HG02970 (cell line): Measurements from ENCODE around the gene TNFRSF8.

Experiments
- ATAC-seq: cut with Tn5 transposase; IDR thresholded peaks from one replicate; pipeline ENCODE4 v1.9.1; 2021; ENCODE audit warnings: mild to moderate bottlenecking, moderate library complexity, moderate number of reproducible peaks; ENCODE audit not compliant: unreplicated experiment, low FRiP score

TNFRSF8 gene

GRCh38 chr1:12112711-12113161, 49.6 kb downstream of the TNFRSF8 start:
- ATAC-seq = no peak

DNA sequence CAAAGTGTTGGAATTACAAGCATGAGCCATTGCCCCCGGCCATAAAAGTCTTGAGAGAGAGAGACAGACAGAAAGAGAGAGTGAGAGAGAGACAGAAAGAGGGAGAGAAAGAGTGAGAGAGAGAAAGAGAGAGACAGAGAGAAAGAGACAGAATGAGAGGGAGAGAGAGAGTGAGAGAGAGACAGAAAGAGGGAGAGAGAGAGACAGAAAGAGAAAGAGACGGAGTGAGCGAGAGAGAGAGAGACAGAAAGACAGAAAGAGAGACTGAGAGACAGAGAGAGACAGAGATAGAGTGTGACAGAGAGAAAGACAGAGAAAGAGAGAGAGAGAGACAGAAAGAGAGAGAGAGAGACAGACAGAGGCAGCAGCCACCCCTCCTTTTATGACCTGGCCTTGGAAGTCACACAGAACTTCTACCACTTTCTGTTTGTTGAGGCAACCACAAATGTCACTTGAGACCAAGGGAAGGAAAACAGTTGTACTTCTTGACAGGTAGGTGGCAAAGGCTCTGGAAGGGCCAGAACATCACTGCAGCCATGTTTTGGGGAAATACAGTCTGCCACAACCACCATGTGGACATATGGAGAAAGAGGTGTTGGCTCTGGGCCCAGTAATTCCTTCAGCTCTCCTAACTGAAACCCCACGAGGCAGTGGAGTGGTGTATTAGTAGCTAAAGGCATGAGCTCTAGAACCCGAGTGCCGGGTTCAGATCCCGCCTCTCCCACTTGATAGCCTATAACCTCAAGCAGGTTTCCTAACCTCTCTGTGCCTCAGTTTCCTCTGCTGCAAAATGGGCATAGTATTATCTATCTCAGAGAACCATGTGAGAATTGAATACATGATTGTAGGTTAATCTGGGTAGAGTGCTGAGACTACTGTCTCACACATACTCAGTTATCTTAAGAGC, 50.6 kb downstream of the TNFRSF8 start:
- ATAC-seq = no peak

- no peak for ATAC-seq
Measured at GRCh38 chr1:12114340-12114683, 51.2 kb downstream of the TNFRSF8 start.

DNA sequence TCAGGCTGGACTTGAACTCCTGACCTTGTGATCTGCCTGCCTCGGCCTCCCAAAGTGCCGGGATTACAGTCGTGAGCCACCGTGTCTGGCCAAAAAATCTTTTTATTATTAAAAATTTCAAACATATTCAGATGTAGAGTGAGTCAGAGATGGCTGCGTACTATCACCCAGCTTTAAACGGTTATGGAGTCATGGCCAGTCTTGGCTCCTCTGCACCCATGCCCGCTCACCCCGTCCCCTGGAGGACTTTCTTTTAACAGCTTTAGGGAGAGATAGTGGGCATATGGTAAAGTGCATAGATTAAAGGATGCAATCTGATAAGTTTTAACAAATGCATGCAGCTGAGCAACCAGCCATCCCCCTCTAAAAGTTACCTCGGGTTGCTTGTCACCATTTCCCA, 51.8 kb downstream of the TNFRSF8 start:
- no peak for ATAC-seq

DNA sequence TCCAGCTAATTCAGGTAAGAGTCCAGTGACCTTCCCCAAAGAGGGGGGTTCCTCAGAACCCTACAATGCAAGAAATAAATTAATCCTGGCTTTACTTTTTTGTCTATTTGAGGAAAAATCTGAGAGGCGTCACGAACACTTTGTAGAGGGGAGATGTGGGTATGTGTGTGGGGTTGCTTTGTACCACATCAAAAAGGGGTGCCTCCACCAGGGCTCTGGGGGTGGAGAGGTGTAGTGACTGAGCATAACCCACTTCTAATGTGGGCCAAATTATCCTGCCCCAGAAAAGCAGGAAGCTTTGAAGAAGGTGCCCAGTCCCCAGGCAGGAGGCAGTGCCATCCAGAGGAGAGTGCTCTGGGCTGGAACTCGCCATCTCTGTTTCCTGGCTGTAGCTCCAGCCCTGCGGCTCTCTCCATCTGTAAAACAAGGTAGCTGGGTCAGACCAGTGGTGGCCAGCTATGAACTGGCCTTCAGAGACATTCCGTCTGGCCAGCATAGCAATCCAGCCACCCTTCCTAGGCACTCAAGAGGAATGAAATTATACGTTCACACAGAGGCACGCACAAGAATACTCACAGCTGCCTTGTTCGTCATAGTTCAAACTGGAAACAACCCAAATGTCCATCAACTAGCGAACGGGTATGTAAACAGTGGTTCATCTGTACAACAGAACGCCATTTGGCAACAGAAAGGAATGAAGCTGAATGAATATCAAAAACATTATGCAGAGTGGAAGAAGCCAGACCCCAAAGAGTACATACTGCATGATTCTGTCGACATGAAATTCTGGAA, 58.3 kb downstream of the TNFRSF8 start:
- ATAC-seq = no peak

- no peak for ATAC-seq
Measured at GRCh38 chr1:12123172-12123571, 60.1 kb downstream of the TNFRSF8 start.

DNA sequence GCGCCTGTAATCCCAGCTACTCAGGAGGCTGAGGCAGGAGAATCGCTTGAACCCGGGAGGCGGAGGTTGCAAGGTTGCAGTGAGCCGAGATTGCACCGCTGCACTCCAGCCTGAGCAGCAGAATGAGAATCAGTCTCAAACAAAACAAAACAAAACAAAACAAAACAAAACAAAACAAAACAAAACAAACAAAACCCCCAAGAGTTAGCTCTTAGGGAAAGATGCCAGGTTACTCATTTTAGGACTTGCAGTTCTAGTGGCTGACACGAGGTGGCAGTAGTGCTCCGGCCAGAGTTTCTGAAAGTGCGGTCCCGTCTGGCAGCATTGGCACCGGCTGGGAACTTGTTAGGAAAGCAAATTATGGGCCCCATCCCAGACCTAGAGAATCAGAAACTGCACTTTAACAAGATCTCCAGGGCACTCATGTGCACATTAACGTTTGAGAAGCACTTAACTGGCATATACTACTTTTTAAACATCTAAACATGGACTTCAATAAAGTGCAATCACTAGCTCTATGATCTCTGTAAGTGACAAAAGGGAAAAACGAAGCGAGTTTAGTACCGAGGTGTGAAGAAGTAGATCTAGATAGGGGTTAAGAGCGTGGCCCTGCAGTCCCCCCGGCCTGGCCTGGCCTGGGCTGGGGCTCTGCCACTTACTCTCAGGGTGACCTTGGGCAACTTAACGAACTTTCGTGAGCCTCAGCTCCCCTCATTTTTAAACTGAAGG, 61.8 kb downstream of the TNFRSF8 start:
- ATAC-seq = no peak

DNA sequence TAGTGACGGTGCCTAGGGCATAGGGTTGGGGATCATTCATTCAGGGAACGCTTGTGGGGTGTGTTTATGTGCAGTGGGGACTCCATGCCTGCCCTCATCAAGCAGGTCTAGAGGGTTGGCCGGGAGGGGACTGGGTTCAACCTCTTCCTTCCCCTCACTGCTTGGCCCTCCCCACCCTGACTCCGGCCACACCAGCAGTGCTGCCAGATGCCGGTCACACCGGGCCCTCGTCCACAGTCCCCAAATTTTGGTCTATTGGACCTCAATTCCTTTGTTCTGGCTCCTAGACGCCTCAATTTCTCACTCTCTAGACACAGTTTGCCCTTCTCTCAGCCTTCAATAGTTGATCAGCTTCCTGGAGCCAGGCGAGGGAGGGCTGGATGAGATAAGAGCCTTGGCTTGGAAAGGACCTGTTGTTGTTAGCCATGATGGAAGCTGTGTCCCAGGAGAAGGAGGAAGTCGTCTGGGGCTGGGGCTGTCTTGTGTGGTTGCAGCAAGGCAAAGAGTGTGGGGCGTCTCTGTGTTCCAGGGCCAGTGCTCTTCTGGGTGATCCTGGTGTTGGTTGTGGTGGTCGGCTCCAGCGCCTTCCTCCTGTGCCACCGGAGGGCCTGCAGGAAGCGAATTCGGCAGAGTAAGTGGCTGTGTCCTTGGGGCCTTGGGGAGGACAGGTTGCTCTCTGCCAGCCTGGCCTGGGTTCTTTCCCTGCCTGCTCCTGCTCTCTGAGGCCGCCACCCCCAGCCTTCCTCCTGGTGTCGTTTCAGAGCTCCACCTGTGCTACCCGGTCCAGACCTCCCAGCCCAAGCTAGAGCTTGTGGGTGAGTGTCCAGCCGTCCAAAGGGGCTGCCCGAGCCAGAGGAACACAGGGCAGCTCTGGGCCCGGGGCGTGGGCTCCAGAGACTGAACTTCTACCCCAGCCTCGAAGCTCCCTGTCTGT, 62.6 kb downstream of the TNFRSF8 start:
- no peak for ATAC-seq

- no peak for ATAC-seq
Measured at GRCh38 chr1:12126781-12127180, 63.7 kb downstream of the TNFRSF8 start.

DNA sequence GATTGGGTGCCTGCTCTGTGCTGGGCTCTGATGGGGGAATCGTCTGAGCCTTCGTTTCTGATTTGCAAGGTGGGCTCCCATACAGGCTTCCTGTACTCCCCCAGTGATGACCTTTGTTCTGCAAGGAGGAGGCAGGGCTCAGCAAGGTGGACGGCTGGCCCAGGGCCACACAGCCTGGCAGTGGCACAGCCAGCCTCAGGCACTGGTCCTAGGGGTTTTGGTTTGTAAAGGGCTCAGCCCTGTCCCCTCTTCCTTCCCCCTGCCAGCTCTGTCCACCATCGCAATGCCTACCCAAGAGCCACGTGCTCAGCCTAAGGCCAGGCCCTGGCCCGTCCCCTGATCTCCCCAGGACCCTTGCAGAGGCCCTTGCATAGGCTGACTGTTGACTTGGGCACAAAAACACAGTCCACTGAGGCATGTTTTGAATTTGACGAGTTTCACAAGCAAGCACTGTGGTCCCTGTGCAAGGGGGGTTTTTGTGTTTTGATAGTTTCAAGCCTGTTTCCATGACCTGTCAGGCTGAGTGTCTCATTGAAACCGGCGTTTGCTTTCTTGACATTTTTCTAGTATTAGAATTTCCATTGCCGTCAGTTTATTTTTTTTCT, 64.2 kb downstream of the TNFRSF8 start:
- no peak for ATAC-seq

DNA sequence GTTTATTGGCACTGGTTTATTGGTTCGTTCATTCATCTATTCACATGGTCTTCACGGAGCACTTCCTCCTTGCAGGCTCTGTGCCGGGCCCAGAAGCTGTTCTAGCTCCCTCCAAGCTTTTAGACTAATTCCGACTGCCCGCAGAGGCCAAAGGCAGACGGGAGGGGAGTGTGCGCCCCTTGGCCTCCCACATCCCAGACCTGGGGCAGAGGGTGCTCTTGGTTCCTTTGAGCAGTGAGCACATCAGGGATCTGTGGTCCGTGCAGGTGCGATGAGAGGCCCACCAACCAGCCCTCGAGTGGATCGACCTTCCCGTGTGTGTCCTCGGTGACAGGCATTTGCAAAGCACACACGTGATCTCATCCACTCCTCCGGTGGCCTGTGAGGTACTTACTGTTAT, 65.0 kb downstream of the TNFRSF8 start:
- ATAC-seq = no peak

DNA sequence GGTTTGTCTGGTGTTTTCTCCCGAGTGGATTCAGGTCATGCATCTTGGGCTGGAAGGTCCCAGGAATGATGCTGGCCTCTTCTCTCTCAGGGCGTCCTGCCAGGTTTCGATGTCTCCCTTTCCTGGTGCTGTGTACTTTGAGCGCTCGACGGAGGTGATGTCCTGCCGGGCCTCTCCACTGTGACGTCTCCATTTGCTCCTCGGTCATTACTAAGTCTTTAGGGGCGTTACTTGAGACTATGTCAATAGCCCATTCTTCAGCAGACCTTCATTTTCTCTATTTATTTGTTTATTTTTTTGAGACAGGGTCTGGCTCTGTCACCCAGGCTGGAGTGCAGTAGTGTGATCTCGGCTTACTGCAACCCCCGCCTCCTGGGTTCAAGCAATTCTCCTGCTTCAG, 66.5 kb downstream of the TNFRSF8 start:
- no peak for ATAC-seq

DNA sequence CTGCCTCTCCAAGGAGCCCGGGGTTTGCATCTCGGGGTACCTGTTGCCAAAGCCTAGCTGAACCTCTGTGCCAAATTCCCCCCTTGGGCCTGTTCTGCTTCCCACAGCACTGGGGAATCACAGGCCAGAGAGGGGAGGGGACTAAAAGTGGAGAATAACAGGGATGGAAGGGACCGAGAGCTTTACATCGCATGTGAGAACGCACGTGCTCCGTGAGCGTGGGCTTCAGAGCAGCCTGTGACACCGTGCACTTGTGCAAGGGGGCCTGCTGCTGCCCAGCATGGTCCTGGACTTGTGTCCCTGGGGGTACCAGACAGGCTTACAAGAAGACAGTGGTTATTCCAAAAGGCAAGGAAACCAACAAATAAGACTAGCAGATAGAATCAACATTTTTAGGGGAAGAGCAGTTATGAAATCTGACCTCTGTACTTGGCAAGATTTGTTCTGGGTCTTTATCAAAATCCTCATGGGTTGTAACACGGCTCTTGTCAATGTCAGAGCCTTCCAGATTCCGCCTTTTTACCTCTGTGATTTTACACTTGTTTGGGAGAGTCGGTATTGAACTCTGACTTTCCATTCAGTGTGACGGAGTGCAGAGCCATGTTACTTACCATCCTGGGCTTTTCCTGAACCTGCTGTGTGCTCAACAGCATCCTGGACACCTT, 67.5 kb downstream of the TNFRSF8 start:
- ATAC-seq = no peak

DNA sequence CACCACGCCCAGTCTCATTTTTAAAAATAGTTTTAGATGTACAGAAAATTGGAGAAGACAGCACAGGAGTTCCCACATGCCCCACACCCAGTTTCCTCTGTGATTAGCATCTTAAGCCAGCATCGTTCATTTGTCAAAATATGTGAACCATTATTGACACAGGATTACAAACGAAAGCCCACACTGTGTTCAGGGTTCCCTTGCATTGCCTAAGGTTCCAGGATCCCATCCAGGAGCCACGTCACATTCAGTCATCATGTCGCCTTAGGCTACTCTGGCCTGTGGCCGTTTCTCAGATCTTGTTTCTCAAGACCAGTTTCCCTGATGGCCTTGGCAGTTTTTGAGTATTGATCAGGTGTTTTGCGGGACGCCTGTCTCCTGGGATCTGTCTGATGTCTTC, 69.0 kb downstream of the TNFRSF8 start:
- no peak for ATAC-seq

- ATAC-seq = no peak
Measured at GRCh38 chr1:12134716-12135115, 71.6 kb downstream of the TNFRSF8 start.

DNA sequence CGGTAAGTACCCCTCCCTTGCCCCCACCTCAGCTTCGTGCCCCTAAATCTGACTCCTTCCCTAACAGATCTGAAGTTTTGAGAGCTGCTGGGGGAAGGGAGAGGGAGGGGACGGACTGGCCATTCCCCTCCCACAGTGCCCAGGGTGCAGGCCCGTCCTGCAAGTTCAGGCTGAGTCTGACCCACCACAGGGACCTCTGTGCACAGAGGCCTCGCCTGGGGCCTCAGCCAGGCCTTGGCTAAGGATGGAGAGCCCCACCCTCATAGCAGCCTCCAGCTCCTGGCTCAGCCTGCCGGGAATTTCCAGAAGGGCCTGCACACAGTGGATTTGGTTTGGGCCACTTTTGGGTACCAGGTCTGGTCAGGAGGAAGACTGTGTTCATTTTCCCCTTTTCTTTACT, 72.5 kb downstream of the TNFRSF8 start:
- no peak for ATAC-seq

GRCh38 chr1:12136916-12137610, 74.0 kb downstream of the TNFRSF8 start:
- no peak for ATAC-seq
